ENCODE results near the gene PALLD.

Gene PALLD

GRCh38 chr4:168487282-168488035 is 9.4 kb upstream of the PALLD start:
- no peak for DNase-seq (ENCODE audit: low read depth, low spot score)
- TF ChIP-seq FOXP2 (optimal IDR thresholded peaks at IDR 0.05; ENCODE audit: control extremely low read depth, extremely low read length, insufficient read depth) = no peak
- TF ChIP-seq EZH2 (IDR thresholded peaks at IDR 0.05) = no peak
- no peak for TF ChIP-seq POLR2AphosphoS5 (IDR thresholded peaks at IDR 0.05; ENCODE audit: borderline replicate concordance, low read depth, low read length)
- H3K27ac ChIP-seq = no peak overlapping the region
- H3K9ac ChIP-seq (ENCODE audit: insufficient read length) = no peak overlapping the region
- no peaks in the 10 kb centered on the region for H3K9me3 ChIP-seq (ENCODE audit: low read depth, low read length)
- H3K4me3 ChIP-seq = no peak overlapping the region
- H3K36me3 ChIP-seq (ENCODE audit: insufficient read depth, low read length) = no peaks in the 10 kb centered on the region

GRCh38 chr4:168488869-168489274 is 8.0 kb upstream of the PALLD start:
- no peak for DNase-seq (ENCODE audit: low read depth, low spot score)
- TF ChIP-seq EZH2 (IDR thresholded peaks at IDR 0.05) (no peak), POLR2AphosphoS5 (IDR thresholded peaks at IDR 0.05; ENCODE audit: borderline replicate concordance, low read depth, low read length) (no peak), FOXP2 (optimal IDR thresholded peaks at IDR 0.05; ENCODE audit: control extremely low read depth, extremely low read length, insufficient read depth) (no peak)
- Histone ChIP-seq H3K9ac (ENCODE audit: insufficient read length) (no peak overlapping the region), H3K27ac (no peak overlapping the region), H3K36me3 (ENCODE audit: insufficient read depth, low read length) (no peaks in the 10 kb centered on the region), H3K4me3 (no peak overlapping the region), H3K9me3 (ENCODE audit: low read depth, low read length) (no peaks in the 10 kb centered on the region)

GRCh38 chr4:168489616-168490015 is 7.2 kb upstream of the PALLD start:
- Histone ChIP-seq H3K9me3 (ENCODE audit: low read depth, low read length) (no peaks in the 10 kb centered on the region), H3K4me3 (no peak overlapping the region)

GRCh38 chr4:168490711-168491110 is 6.1 kb upstream of the PALLD start:
- Histone ChIP-seq H3K36me3 (ENCODE audit: insufficient read depth, low read length) (no peaks in the 10 kb centered on the region), H3K9ac (ENCODE audit: insufficient read length) (no peak overlapping the region), H3K4me3 (no peak overlapping the region), H3K27ac (no peak overlapping the region), H3K9me3 (ENCODE audit: low read depth, low read length) (no peaks in the 10 kb centered on the region)
- DNase-seq (ENCODE audit: low read depth, low spot score) = no peak
- no peak for TF ChIP-seq POLR2AphosphoS5 (IDR thresholded peaks at IDR 0.05; ENCODE audit: borderline replicate concordance, low read depth, low read length)
- TF ChIP-seq EZH2 (IDR thresholded peaks at IDR 0.05) = no peak
- no peak for TF ChIP-seq FOXP2 (optimal IDR thresholded peaks at IDR 0.05; ENCODE audit: control extremely low read depth, extremely low read length, insufficient read depth)

More at GRCh38 chr4:168489616-168490015, 7.2 kb upstream of the PALLD start:
- H3K27ac ChIP-seq = no peak overlapping the region
- no peak for TF ChIP-seq POLR2AphosphoS5 (IDR thresholded peaks at IDR 0.05; ENCODE audit: borderline replicate concordance, low read depth, low read length)
- no peak for TF ChIP-seq FOXP2 (optimal IDR thresholded peaks at IDR 0.05; ENCODE audit: control extremely low read depth, extremely low read length, insufficient read depth)
- TF ChIP-seq EZH2 (IDR thresholded peaks at IDR 0.05) = no peak
- no peak for DNase-seq (ENCODE audit: low read depth, low spot score)
- no peaks in the 10 kb centered on the region for H3K36me3 ChIP-seq (ENCODE audit: insufficient read depth, low read length)
- H3K9ac ChIP-seq (ENCODE audit: insufficient read length) = no peak overlapping the region

- Histone ChIP-seq H3K9ac (ENCODE audit: insufficient read length) (no peak overlapping the region), H3K9me3 (ENCODE audit: low read depth, low read length) (no peaks in the 10 kb centered on the region), H3K27ac (no peak overlapping the region), H3K36me3 (ENCODE audit: insufficient read depth, low read length) (no peaks in the 10 kb centered on the region), H3K4me3 (no peak overlapping the region)
- no peak for DNase-seq (ENCODE audit: low read depth, low spot score)
- TF ChIP-seq POLR2AphosphoS5 (IDR thresholded peaks at IDR 0.05; ENCODE audit: borderline replicate concordance, low read depth, low read length) (no peak), FOXP2 (optimal IDR thresholded peaks at IDR 0.05; ENCODE audit: control extremely low read depth, extremely low read length, insufficient read depth) (no peak), EZH2 (IDR thresholded peaks at IDR 0.05) (no peak)
Measured at GRCh38 chr4:168491563-168491962, 5.3 kb upstream of the PALLD start.

- no peak overlapping the region for H3K4me3 ChIP-seq
- no peak overlapping the region for H3K9ac ChIP-seq (ENCODE audit: insufficient read length)
Measured at GRCh38 chr4:168498251-168498650, 1.4 kb downstream of the PALLD start.

GRCh38 chr4:168499241-168499640 is 2.4 kb downstream of the PALLD start:
- Histone ChIP-seq H3K9ac (ENCODE audit: insufficient read length) (no peak overlapping the region), H3K4me3 (no peak overlapping the region), H3K36me3 (ENCODE audit: insufficient read depth, low read length) (no peaks in the 10 kb centered on the region), H3K27ac (no peak overlapping the region), H3K9me3 (ENCODE audit: low read depth, low read length) (no peaks in the 10 kb centered on the region)
- TF ChIP-seq POLR2AphosphoS5 (IDR thresholded peaks at IDR 0.05; ENCODE audit: borderline replicate concordance, low read depth, low read length) (no peak), FOXP2 (optimal IDR thresholded peaks at IDR 0.05; ENCODE audit: control extremely low read depth, extremely low read length, insufficient read depth) (no peak), EZH2 (IDR thresholded peaks at IDR 0.05) (no peak)
- no peak for DNase-seq (ENCODE audit: low read depth, low spot score)

More at GRCh38 chr4:168498251-168498650, 1.4 kb downstream of the PALLD start:
- TF ChIP-seq POLR2AphosphoS5 (IDR thresholded peaks at IDR 0.05; ENCODE audit: borderline replicate concordance, low read depth, low read length) (no peak), FOXP2 (optimal IDR thresholded peaks at IDR 0.05; ENCODE audit: control extremely low read depth, extremely low read length, insufficient read depth) (no peak), EZH2 (IDR thresholded peaks at IDR 0.05) (no peak)
- Histone ChIP-seq H3K36me3 (ENCODE audit: insufficient read depth, low read length) (no peaks in the 10 kb centered on the region), H3K27ac (no peak overlapping the region), H3K9me3 (ENCODE audit: low read depth, low read length) (no peaks in the 10 kb centered on the region)
- no peak for DNase-seq (ENCODE audit: low read depth, low spot score)

GRCh38 chr4:168501407-168501806 is 4.6 kb downstream of the PALLD start:
- H3K9ac ChIP-seq (ENCODE audit: insufficient read length) = no peak overlapping the region
- no peaks in the 10 kb centered on the region for H3K36me3 ChIP-seq (ENCODE audit: insufficient read depth, low read length)
- no peak for DNase-seq (ENCODE audit: low read depth, low spot score)
- no peak overlapping the region for H3K27ac ChIP-seq
- TF ChIP-seq POLR2AphosphoS5 (IDR thresholded peaks at IDR 0.05; ENCODE audit: borderline replicate concordance, low read depth, low read length) = no peak
- no peak for TF ChIP-seq FOXP2 (optimal IDR thresholded peaks at IDR 0.05; ENCODE audit: control extremely low read depth, extremely low read length, insufficient read depth)
- no peak for TF ChIP-seq EZH2 (IDR thresholded peaks at IDR 0.05)
- no peaks in the 10 kb centered on the region for H3K9me3 ChIP-seq (ENCODE audit: low read depth, low read length)
- H3K4me3 ChIP-seq = no peak overlapping the region

Data from SK-N-MC (cell line).